ENCODE data around the gene ZNF500.

Gene ZNF500

GRCh38 chr16:4755687-4756086 is 11.3 kb downstream of the ZNF500 start:
- no peaks in the 10 kb centered on the region for H3K27me3 ChIP-seq (ENCODE audit: control insufficient read depth, insufficient read depth, low read length, poor library complexity, severe bottlenecking)
- no peaks in the 10 kb centered on the region for H3K4me1 ChIP-seq (ENCODE audit: control insufficient read depth, insufficient read depth, low read length)
- 95 to 96% methylated on average over 6 of the region's 6 CpGs for WGBS, 2 experiments
- H3K36me3 ChIP-seq (ENCODE audit: control insufficient read depth, insufficient read depth, low read length): peaks cover 52% of the 10 kb centered on the region
- H3K27ac ChIP-seq (ENCODE audit: insufficient read depth, low read depth, low read length, poor library complexity, severe bottlenecking): no peak overlapping the region
- H3K9me3 ChIP-seq (ENCODE audit: control insufficient read depth, low read length): no peaks in the 10 kb centered on the region
- H3K4me3 ChIP-seq (ENCODE audit: insufficient read depth, low read depth, low read length): no peak overlapping the region

- Histone ChIP-seq H3K27me3 (ENCODE audit: control insufficient read depth, insufficient read depth, low read length, poor library complexity, severe bottlenecking) (no peaks in the 10 kb centered on the region), H3K9me3 (ENCODE audit: control insufficient read depth, low read length) (no peaks in the 10 kb centered on the region), H3K4me3 (ENCODE audit: insufficient read depth, low read depth, low read length) (no peak overlapping the region), H3K4me1 (ENCODE audit: control insufficient read depth, insufficient read depth, low read length) (no peaks in the 10 kb centered on the region), H3K27ac (ENCODE audit: insufficient read depth, low read depth, low read length, poor library complexity, severe bottlenecking) (no peak overlapping the region), H3K36me3 (ENCODE audit: control insufficient read depth, insufficient read depth, low read length) (peaks cover 44% of the 10 kb centered on the region)
- WGBS, 2 experiments: 96% methylated on average over 4 of the region's 4 CpGs
Measured at GRCh38 chr16:4754865-4755264, 12.1 kb downstream of the ZNF500 start.

GRCh38 chr16:4753227-4753626 is 13.7 kb downstream of the ZNF500 start:
- WGBS, 2 experiments: 93 to 96% methylated on average over 11 of the region's 11 CpGs

GRCh38 chr16:4752351-4753100 is 14.4 kb downstream of the ZNF500 start:
- no peaks in the 10 kb centered on the region for H3K9me3 ChIP-seq (ENCODE audit: control insufficient read depth, low read length)
- no peak overlapping the region for H3K27ac ChIP-seq (ENCODE audit: insufficient read depth, low read depth, low read length, poor library complexity, severe bottlenecking)
- WGBS, 2 experiments: 96% methylated on average over 44 of the region's 44 CpGs
- H3K4me1 ChIP-seq (ENCODE audit: control insufficient read depth, insufficient read depth, low read length): peaks cover 2% of the 10 kb centered on the region
- peaks cover 31% of the 10 kb centered on the region for H3K36me3 ChIP-seq (ENCODE audit: control insufficient read depth, insufficient read depth, low read length)
- no peaks in the 10 kb centered on the region for H3K27me3 ChIP-seq (ENCODE audit: control insufficient read depth, insufficient read depth, low read length, poor library complexity, severe bottlenecking)
- H3K4me3 ChIP-seq (ENCODE audit: insufficient read depth, low read depth, low read length): no peak overlapping the region

More at GRCh38 chr16:4753227-4753626, 13.7 kb downstream of the ZNF500 start:
- Histone ChIP-seq H3K4me1 (ENCODE audit: control insufficient read depth, insufficient read depth, low read length) (no peaks in the 10 kb centered on the region), H3K9me3 (ENCODE audit: control insufficient read depth, low read length) (no peaks in the 10 kb centered on the region), H3K36me3 (ENCODE audit: control insufficient read depth, insufficient read depth, low read length) (peaks cover 34% of the 10 kb centered on the region), H3K27ac (ENCODE audit: insufficient read depth, low read depth, low read length, poor library complexity, severe bottlenecking) (no peak overlapping the region), H3K27me3 (ENCODE audit: control insufficient read depth, insufficient read depth, low read length, poor library complexity, severe bottlenecking) (no peaks in the 10 kb centered on the region), H3K4me3 (ENCODE audit: insufficient read depth, low read depth, low read length) (no peak overlapping the region)

- no peaks in the 10 kb centered on the region for H3K9me3 ChIP-seq (ENCODE audit: control insufficient read depth, low read length)
- H3K27ac ChIP-seq (ENCODE audit: insufficient read depth, low read depth, low read length, poor library complexity, severe bottlenecking): no peak overlapping the region
- H3K27me3 ChIP-seq (ENCODE audit: control insufficient read depth, insufficient read depth, low read length, poor library complexity, severe bottlenecking): no peaks in the 10 kb centered on the region
- H3K4me3 ChIP-seq (ENCODE audit: insufficient read depth, low read depth, low read length): no peak overlapping the region
- H3K4me1 ChIP-seq (ENCODE audit: control insufficient read depth, insufficient read depth, low read length): peaks cover 15% of the 10 kb centered on the region
- peaks cover 25% of the 10 kb centered on the region for H3K36me3 ChIP-seq (ENCODE audit: control insufficient read depth, insufficient read depth, low read length)
- WGBS, 2 experiments: 94 to 95% methylated on average over 8 of the region's 8 CpGs
Measured at GRCh38 chr16:4750896-4751295, 16.1 kb downstream of the ZNF500 start.

- Histone ChIP-seq H3K9me3 (ENCODE audit: control insufficient read depth, low read length) (no peaks in the 10 kb centered on the region), H3K4me1 (ENCODE audit: control insufficient read depth, insufficient read depth, low read length) (peaks cover 15% of the 10 kb centered on the region), H3K4me3 (ENCODE audit: insufficient read depth, low read depth, low read length) (no peak overlapping the region), H3K27ac (ENCODE audit: insufficient read depth, low read depth, low read length, poor library complexity, severe bottlenecking) (no peak overlapping the region), H3K27me3 (ENCODE audit: control insufficient read depth, insufficient read depth, low read length, poor library complexity, severe bottlenecking) (no peaks in the 10 kb centered on the region), H3K36me3 (ENCODE audit: control insufficient read depth, insufficient read depth, low read length) (peaks cover 15% of the 10 kb centered on the region)
- WGBS, 2 experiments: 92% methylated on average over 10 of the region's 10 CpGs
Measured at GRCh38 chr16:4749700-4750257, 17.2 kb downstream of the ZNF500 start.

- 92 to 95% methylated on average over 16 of the region's 16 CpGs for WGBS, 2 experiments
- Histone ChIP-seq H3K4me3 (ENCODE audit: insufficient read depth, low read depth, low read length) (no peak overlapping the region), H3K27me3 (ENCODE audit: control insufficient read depth, insufficient read depth, low read length, poor library complexity, severe bottlenecking) (no peaks in the 10 kb centered on the region), H3K4me1 (ENCODE audit: control insufficient read depth, insufficient read depth, low read length) (peaks cover 15% of the 10 kb centered on the region), H3K36me3 (ENCODE audit: control insufficient read depth, insufficient read depth, low read length) (peaks cover 12% of the 10 kb centered on the region), H3K27ac (ENCODE audit: insufficient read depth, low read depth, low read length, poor library complexity, severe bottlenecking) (no peak overlapping the region), H3K9me3 (ENCODE audit: control insufficient read depth, low read length) (no peaks in the 10 kb centered on the region)
Measured at GRCh38 chr16:4748682-4749411, 18.1 kb downstream of the ZNF500 start.

- Histone ChIP-seq H3K4me3 (ENCODE audit: insufficient read depth, low read depth, low read length) (no peak overlapping the region), H3K4me1 (ENCODE audit: control insufficient read depth, insufficient read depth, low read length) (peaks cover 15% of the 10 kb centered on the region), H3K9me3 (ENCODE audit: control insufficient read depth, low read length) (no peaks in the 10 kb centered on the region), H3K36me3 (ENCODE audit: control insufficient read depth, insufficient read depth, low read length) (peaks cover 9% of the 10 kb centered on the region), H3K27ac (ENCODE audit: insufficient read depth, low read depth, low read length, poor library complexity, severe bottlenecking) (no peak overlapping the region), H3K27me3 (ENCODE audit: control insufficient read depth, insufficient read depth, low read length, poor library complexity, severe bottlenecking) (no peaks in the 10 kb centered on the region)
- 92 to 94% methylated on average over 14 of the region's 14 CpGs for WGBS, 2 experiments
Measured at GRCh38 chr16:4747906-4748681, 18.9 kb downstream of the ZNF500 start.

GRCh38 chr16:4746991-4747574 is 19.9 kb downstream of the ZNF500 start:
- Histone ChIP-seq H3K9me3 (ENCODE audit: control insufficient read depth, low read length) (no peaks in the 10 kb centered on the region), H3K4me3 (ENCODE audit: insufficient read depth, low read depth, low read length) (no peak overlapping the region), H3K36me3 (ENCODE audit: control insufficient read depth, insufficient read depth, low read length) (peaks cover 7% of the 10 kb centered on the region), H3K27me3 (ENCODE audit: control insufficient read depth, insufficient read depth, low read length, poor library complexity, severe bottlenecking) (no peaks in the 10 kb centered on the region), H3K27ac (ENCODE audit: insufficient read depth, low read depth, low read length, poor library complexity, severe bottlenecking) (no peak overlapping the region), H3K4me1 (ENCODE audit: control insufficient read depth, insufficient read depth, low read length) (peaks cover 15% of the 10 kb centered on the region)
- 68 to 69% methylated on average over 15 of the region's 15 CpGs for WGBS, 2 experiments
